GM19463 (cell line): ENCODE data around the gene KCTD16.

ENCODE experiments used
- ATAC-seq: cut with Tn5 transposase; IDR thresholded peaks from one replicate; pipeline ENCODE4 v1.9.1; 2021; ENCODE audit warnings: mild to moderate bottlenecking, moderate library complexity; ENCODE audit not compliant: unreplicated experiment

The KCTD16 gene

DNA sequence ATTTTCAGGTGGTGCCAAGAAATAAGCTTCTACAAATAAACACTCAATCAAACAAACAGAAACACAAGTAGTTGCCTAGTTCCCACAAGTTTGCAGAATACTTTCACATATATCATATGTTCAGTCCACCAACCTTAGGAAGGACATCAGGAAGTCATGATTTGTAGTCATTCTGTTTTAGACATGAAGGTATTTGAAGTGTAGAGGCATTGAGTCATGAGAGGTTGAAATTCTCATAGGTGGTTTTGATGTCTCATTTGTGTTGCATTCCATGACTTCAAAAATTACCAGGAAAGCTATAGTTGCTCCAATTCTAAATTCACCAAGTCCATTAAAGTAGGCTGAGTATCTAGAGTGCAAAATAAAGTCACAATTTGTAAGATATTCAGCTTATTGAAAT, 159.0 kb downstream of the KCTD16 start:
- no peak for ATAC-seq

- no peak for ATAC-seq
Observed at GRCh38 chr5:144331361-144331760, 160.7 kb downstream of the KCTD16 start.

DNA sequence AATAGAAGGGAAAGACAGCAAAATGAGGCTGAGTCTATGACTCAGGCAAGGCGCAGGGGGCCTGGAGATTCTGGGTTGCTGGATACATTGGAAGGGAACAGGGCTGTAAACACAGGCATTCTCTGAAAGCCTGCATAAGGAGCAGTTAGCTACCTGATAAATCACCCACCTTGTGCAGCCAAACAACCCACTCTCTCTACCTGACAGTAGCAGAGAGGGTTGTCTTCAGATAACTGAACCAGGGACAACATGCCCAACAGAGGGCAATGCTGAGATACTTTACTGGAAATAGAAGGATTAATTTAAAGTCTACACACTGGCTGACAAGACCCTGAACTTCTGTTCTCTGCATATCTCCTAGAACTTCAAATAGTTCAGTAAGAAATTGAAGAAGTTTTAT, 161.6 kb downstream of the KCTD16 start:
- ATAC-seq, result no peak

GRCh38 chr5:144333336-144333920, 162.8 kb downstream of the KCTD16 start:
- ATAC-seq, result peak; percentile 70

DNA sequence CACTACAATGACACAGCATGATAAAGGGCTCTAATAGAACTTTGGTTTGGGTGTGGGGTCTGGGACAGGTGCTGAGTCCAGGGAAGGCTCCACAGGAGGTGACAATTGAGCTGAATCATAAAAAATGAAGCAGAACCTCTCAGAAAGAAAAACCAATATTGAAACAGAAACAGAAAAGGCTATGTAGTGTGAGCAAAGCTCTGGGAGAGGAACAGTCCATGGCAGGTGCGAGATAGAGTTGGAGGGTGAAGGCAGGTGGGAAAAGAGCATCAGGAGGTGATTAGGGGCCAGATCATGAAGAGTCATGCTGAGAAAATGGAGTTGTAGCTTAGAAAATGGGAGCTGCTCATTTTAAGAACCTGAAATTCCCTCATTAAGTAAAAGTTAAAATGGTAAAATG, 164.9 kb downstream of the KCTD16 start:
- ATAC-seq, result peak; percentile 52

DNA sequence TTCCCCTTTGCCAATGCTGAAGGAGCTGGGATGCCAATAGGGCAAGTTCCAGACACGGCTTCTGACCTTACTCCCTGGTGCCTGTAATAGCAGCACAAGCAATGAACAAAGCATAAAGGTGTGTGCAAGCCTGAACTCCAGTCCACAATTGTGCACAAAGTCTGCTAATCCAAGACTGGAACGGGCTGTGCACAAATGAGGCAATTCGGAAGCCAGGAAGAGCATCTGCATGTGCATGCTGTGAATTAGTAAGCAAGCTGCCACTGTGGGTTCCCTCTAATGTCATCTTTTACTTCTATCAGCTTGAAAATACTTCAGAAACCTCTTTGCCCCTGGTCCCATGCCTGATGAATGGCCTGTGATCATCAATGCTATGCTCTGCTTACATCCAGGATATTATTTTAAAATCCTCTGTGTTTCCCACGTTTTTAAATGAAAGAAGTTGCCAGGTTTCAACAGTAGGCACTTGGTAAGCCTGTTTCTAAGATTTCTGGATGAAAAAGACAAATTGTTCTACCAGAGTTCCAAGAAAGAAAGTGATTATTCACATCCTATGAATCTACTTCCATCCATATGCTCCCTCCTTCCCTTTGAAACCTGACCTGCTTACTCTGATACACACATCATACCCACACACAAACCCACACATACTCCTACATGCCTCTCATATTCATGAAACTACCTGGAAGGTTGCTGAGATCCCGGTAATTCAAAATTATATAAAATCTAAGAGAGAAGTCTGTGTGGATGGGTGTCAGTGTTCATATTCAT, 165.7 kb downstream of the KCTD16 start:
- ATAC-seq, result no peak

DNA sequence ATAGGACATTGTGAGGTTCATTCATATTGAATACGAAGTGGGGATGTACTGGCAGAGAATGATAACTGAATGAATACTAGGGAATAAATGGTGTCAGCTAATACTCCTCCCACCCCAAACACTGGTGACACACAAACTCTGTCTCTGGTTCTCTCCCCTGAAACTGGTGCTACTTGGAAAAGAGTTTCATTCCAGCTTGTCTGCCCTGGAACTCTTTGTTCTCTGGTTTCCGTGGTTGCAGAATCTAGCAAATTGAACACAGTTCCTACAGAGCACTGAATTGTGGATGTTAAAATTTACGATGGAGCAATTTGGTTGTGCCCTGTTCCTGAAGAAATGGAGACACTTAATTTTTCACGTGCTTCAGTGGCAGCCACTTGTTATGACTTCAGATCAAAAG, 181.7 kb downstream of the KCTD16 start:
- no peak for ATAC-seq

DNA sequence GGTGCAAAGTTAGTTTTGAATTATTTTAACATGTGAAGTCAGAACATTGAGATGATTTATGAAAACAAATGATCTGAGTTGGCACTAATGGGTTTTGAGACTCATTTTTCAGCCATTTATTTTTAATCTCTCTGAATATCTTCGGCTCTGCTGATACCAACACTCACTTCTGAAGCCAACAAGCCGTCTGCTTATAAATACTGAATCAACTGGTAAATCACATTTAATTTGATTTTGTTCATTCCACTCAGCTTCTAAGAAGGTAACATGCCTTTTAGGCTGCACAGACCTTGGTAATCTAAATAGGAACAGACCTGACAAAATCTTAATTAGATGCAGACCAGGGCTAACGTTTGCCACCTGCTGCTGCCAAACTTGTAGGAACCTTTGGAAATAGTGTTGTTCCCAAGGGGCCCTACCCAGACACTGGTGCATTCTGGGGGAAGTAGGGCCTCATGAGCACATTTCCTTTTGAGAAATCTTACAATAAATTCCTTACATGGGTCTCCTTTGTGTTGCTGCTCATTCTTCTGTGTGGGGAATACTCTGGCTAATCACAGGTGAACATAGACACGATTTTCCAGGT, 182.2 kb downstream of the KCTD16 start:
- ATAC-seq, result no peak

GRCh38 chr5:144356489-144356888, 185.8 kb downstream of the KCTD16 start:
- no peak for ATAC-seq

- no peak for ATAC-seq
Observed at GRCh38 chr5:144361406-144361805, 190.7 kb downstream of the KCTD16 start.

GRCh38 chr5:144365885-144366284, 195.2 kb downstream of the KCTD16 start:
- ATAC-seq, result no peak

DNA sequence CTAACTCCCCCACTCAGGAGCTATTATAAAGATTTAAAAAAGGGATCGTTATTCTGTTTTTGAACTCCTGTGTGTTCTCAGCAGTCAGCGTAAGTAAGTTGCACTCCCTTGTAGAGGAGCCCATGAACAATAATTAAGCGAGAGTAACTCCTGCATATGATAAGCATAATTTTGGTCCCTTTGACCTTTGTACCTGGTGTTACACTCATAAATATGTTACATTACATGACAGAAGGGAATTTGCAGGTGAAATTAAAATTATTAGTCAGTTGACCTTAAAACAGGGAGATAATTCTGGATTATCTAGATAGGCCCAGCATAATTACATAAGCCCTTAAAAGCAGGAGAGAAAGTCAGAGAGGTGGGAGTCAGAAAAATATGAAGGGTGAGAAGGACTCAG, 197.3 kb downstream of the KCTD16 start:
- ATAC-seq, result no peak

GRCh38 chr5:144368556-144368955, 197.9 kb downstream of the KCTD16 start:
- ATAC-seq, result no peak

DNA sequence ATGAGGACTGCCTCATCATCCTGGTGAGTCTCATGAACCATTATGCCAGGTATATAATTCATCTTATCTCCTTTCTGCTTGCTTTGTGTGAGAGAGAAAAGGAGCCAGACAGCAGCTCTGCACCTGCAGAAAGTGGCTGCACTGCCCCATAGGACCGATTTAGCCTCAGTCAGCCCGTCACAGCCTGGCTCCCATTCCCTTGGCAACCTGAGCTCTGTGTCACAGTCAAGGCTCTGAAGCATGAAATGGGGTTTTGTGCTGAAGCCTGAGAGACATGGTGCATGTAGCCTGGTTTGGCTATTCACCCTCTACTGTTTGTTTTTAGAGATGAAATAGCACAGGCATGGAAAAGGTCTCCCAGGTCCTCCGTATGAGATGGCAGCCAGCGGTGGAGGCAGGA, 198.3 kb downstream of the KCTD16 start:
- ATAC-seq, result peak; percentile 74

DNA sequence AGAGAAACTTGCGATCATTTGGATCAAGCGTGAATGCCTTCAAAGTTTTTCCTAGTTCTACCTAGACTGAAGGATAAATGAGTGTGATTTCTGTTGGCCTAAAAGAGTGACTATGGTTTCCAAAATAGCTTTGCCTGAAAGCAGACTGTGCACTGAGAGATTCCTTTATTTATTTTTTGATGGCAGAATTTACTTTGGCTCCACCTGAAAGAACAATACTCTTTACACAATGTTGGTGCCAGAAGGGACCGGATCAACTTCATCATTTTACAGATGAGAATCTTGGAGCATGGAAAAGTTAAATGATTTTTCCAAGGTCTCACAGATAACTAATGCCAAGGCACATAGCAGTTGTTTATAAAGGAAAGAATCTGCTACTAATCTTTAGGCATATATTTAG, 199.6 kb downstream of the KCTD16 start:
- ATAC-seq, result no peak

DNA sequence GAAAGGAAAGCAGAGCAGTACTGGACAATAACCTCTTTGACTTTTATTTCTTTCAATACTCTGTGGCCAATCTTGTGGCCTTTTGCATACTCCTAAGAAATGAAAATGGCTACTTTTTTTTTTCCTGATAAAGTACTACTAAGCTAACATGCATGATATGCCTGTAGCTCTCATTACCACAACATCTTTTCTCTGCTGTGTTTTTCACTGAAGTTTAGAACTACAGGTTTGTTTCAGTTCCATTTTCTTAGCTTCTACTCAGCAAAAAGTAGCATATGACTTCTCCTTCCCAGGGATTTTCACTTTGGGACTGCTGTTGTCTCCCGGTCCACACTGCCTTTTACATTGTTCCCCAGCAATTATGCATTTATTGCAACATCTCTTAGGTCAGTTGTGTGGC, 204.0 kb downstream of the KCTD16 start:
- no peak for ATAC-seq

- no peak for ATAC-seq
Observed at GRCh38 chr5:144377207-144377606, 206.5 kb downstream of the KCTD16 start.

- no peak for ATAC-seq
Observed at GRCh38 chr5:144378681-144379080, 208.0 kb downstream of the KCTD16 start.

- no peak for ATAC-seq
Observed at GRCh38 chr5:144385597-144385996, 214.9 kb downstream of the KCTD16 start.

DNA sequence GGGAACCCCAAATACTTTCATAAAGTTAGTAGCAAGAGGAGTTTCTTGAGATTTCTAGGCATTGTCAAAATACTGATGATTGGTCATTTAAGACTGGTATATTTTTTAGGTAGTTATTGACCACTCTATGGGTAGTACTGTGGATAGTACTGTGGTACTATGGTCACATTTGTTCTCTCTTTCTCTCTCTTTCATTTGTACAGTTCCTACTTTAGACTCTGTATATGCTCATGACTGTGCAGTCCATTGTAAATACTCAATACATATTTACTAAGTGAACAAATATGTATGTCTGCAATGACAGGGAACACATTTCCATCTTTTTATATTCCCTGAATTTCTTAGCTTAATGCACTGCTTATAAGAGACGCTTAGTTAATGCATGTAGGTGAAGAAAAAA, 215.6 kb downstream of the KCTD16 start:
- ATAC-seq, result no peak

DNA sequence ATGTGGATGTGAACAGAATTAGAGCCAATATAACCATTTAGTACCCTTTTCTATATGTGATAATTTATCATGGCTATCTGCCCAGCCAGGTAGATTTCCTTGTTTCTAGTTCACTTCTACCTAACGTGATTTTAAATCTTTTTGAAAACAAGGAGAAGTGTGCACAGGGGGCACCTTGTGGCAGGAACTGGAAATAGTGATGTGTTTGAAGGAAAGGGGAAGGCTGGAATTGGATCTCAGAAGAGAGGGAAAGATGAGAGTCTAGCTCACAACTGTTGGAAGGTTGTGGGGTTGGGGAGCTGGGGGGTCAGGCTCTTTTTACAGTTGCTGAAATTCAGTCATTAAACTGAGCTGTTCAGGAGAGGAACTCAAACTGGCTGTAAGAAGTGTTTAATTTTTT, 219.5 kb downstream of the KCTD16 start:
- ATAC-seq, result no peak

DNA sequence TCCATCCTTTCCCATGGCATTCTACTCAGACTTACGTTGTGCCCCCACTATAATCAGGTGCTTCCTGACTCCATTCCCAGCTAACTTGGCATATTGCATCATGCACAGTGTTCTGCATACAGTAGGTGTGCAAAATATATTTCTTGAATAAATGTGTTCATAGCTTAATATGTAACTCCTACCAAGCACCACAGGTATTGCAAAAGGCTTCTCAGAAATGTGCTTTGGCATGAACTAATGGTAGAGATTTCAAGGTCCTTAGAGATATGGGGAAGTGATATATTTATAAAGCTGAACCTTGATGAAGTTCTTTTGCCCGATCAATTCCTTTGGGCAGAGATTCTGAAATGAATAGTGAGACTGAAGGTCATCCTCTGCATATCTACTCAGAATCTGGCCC, 220.4 kb downstream of the KCTD16 start:
- no peak for ATAC-seq
